SK-N-SH (cell line): Measurements from ENCODE around the gene PHLDB2. TPM values are rescaled to one million over a fixed set of nuclear protein-coding genes. Genes with fewer than 3 reads are reported as not detected.
A peak's percentile ranks its signal among the peaks of the same experiment; 100 is the strongest.

ENCODE experiments used
- CTCF ChIA-PET: fragments of 300-600, 350-600 bp; formaldehyde crosslinking; extraction: SDS; loops from one replicate; lab custom pipeline; 2021; lab: Yijun Ruan, JAX
- POLR2A ChIA-PET: fragments of 350-600 bp; sonication (Branson Sonifier 250); formaldehyde crosslinking; extraction: SDS; loops from one replicate; lab custom pipeline; 2020; ENCODE audit warnings: antibody characterized with exemption, inconsistent platforms; lab: Yijun Ruan, JAX
- DNase-seq: peaks from one replicate; pipeline ENCODE4 v3.0.0; 2012
- H2AFZ ChIP-seq: fragments of 200-600 bp; sonication (generic); 2 replicates; pipeline ENCODE4 v1.8.1; 2016; ENCODE audit warnings: antibody characterized with exemption, mild to moderate bottlenecking, low read depth
- H3F3A ChIP-seq: fragments of 200-600 bp; sonication (generic); replicated peaks from 2 replicates; pipeline ENCODE3; 2016; ENCODE audit warnings: antibody characterized with exemption, mild to moderate bottlenecking; ENCODE audit not compliant: insufficient read depth
- H3K27ac ChIP-seq, 2 experiments: fragments of 200-500 bp in 1 of 2; fragments of 200-600 bp in 1 of 2; sonication (Bioruptor generic) in 1 of 2; sonication (generic), shearing (Covaris generic) in 1 of 2; 2 replicates each; pipeline versions ENCODE4 v1.5.1 to v1.6.1; 2014 to 2016; ENCODE audit warnings: low read depth in 2 of 2, inconsistent platforms in 1 of 2, low read length in 1 of 2, mild to moderate bottlenecking in 1 of 2, mixed read lengths in 1 of 2
- H3K27me3 ChIP-seq: fragments of 200-600 bp; sonication (generic), shearing (Covaris generic); 2 replicates; pipeline ENCODE4 v1.6.1; 2016; ENCODE audit warnings: mixed run types; ENCODE audit not compliant: insufficient read depth
- H3K36me3 ChIP-seq, 2 experiments: fragments of 200-500 bp in 1 of 2; fragments of 200-600 bp in 1 of 2; sonication (Bioruptor generic) in 1 of 2; sonication (generic) in 1 of 2; replicated peaks in 1 of 2; 2 replicates each; pipeline versions ENCODE3 to v1.5.1; 2014 to 2016; ENCODE audit warnings: low read length in 1 of 2, mild to moderate bottlenecking in 1 of 2; ENCODE audit not compliant: insufficient read depth in 2 of 2, control insufficient read depth in 1 of 2
- H3K4me1 ChIP-seq, 2 experiments: fragments of 200-500 bp in 1 of 2; fragments of 200-600 bp in 1 of 2; sonication (Bioruptor generic) in 1 of 2; sonication (generic), shearing (Covaris generic) in 1 of 2; 2 replicates each; pipeline versions ENCODE4 v1.5.1 to v1.6.1; 2014 to 2016; ENCODE audit warnings: low read depth in 1 of 2, low read length in 1 of 2, mixed run types in 1 of 2; ENCODE audit not compliant: insufficient read depth in 2 of 2, control insufficient read depth in 1 of 2
- H3K4me2 ChIP-seq: fragments of 200-600 bp; sonication (generic), shearing (Covaris generic); 2 replicates; pipeline ENCODE4 v1.6.1; 2017; ENCODE audit warnings: mixed run types
- H3K4me3 ChIP-seq, 2 experiments: fragments of 200-500 bp in 1 of 2; fragments of 200-600 bp in 1 of 2; sonication (Bioruptor generic) in 1 of 2; sonication (generic), shearing (Covaris generic) in 1 of 2; 2 replicates each; pipeline versions ENCODE4 v1.5.1 to v1.8.1; 2014 to 2016; ENCODE audit warnings: low read depth in 2 of 2, inconsistent platforms in 1 of 2, low read length in 1 of 2, mild to moderate bottlenecking in 1 of 2, mixed read lengths in 1 of 2, moderate library complexity in 1 of 2
- H3K79me2 ChIP-seq: fragments of 200-600 bp; sonication (generic); 2 replicates; pipeline ENCODE4 v1.8.1; 2017; ENCODE audit warnings: mild to moderate bottlenecking; ENCODE audit not compliant: insufficient read depth
- H3K9ac ChIP-seq: fragments of 200-600 bp; sonication (generic); 2 replicates; pipeline ENCODE4 v1.6.1; 2017; ENCODE audit warnings: mixed run types
- H3K9me2 ChIP-seq: fragments of 200-600 bp; sonication (generic); 2 replicates; pipeline ENCODE4 v1.6.1; 2017; ENCODE audit warnings: mixed run types
- H3K9me3 ChIP-seq: fragments of 200-600 bp; sonication (generic); 2 replicates; pipeline ENCODE4 v1.6.1; 2017; ENCODE audit warnings: mixed run types, mild to moderate bottlenecking, moderate library complexity
- H4K20me1 ChIP-seq: fragments of 200-600 bp; sonication (generic); 2 replicates; pipeline ENCODE4 v1.6.1; 2017; ENCODE audit warnings: mild to moderate bottlenecking, mixed run types; ENCODE audit not compliant: insufficient read depth
- CHD2 ChIP-seq: fragments of 150-350 bp; IDR thresholded peaks from 2 replicates; pipeline ENCODE4 v1.6.1; 2018; ENCODE audit warnings: low read length; ENCODE audit not compliant: partially characterized antibody
- ELF1 ChIP-seq: IDR thresholded peaks from 2 replicates; pipeline ENCODE4 v1.4.0; 2012
- FOSL2 ChIP-seq: IDR thresholded peaks from 2 replicates; pipeline ENCODE4 v1.4.0; 2012; ENCODE audit warnings: low read depth, mild to moderate bottlenecking, moderate library complexity, borderline replicate concordance
- FOXJ3 ChIP-seq: sonication (generic); formaldehyde crosslinking; IDR thresholded peaks from 2 replicates; pipeline ENCODE4 v1.5.1; 2020; ENCODE audit warnings: mild to moderate bottlenecking, missing genetic modification reagents
- FOXM1 ChIP-seq: IDR thresholded peaks from 2 replicates; pipeline ENCODE4 v1.4.0; 2012; ENCODE audit warnings: low read depth, mild to moderate bottlenecking
- GABPA ChIP-seq: IDR thresholded peaks from 2 replicates; pipeline ENCODE4 v1.4.0; 2012; ENCODE audit warnings: low read depth, mild to moderate bottlenecking
- MEF2A ChIP-seq: IDR thresholded peaks from 2 replicates; pipeline ENCODE4 v1.4.0; 2012; ENCODE audit warnings: low read depth, borderline replicate concordance
- POLR2AphosphoS5 ChIP-seq: IDR thresholded peaks from 2 replicates; pipeline ENCODE4 v1.6.1; 2012; ENCODE audit warnings: low read depth, low read length
- RCOR1 ChIP-seq: fragments of 150-350 bp; IDR thresholded peaks from 2 replicates; pipeline ENCODE4 v1.6.1; 2017; ENCODE audit warnings: antibody characterized with exemption, low read length
- SIN3A ChIP-seq: IDR thresholded peaks from 2 replicates; pipeline ENCODE4 v1.6.1; 2012; ENCODE audit warnings: low read depth, mild to moderate bottlenecking, low read length, moderate library complexity, borderline replicate concordance
- SMC3 ChIP-seq: IDR thresholded peaks from 2 replicates; pipeline ENCODE4 v1.6.1; 2012; ENCODE audit warnings: low read depth, low read length, improper control_type of control experiment
- TAF1 ChIP-seq: IDR thresholded peaks from 2 replicates; pipeline ENCODE4 v1.6.1; 2012; ENCODE audit warnings: low read depth, mild to moderate bottlenecking, low read length, moderate library complexity, borderline replicate concordance
- TCF12 ChIP-seq: IDR thresholded peaks from 2 replicates; pipeline ENCODE4 v1.4.0; 2012
- TEAD4 ChIP-seq: IDR thresholded peaks from 2 replicates; pipeline ENCODE4 v1.4.0; 2012; ENCODE audit warnings: mild to moderate bottlenecking, borderline replicate concordance; ENCODE audit not compliant: insufficient read depth
- WGBS: methylation state at CpG from one replicate; pipeline ENCODE4 v1.1.6; 2017; ENCODE audit warnings: low lambda C conversion rate; 5-methylcytosine and 5-hydroxymethylcytosine counted together
- polyA plus RNA-seq, 3 experiments: library from polyadenylated mRNA; depleted of rRNA; stranded (reverse); fragments of >200 nt; gene quantifications; 2 replicates each; pipeline ENCODE4 v1.2.3, GENCODE V29; 2012
- TF ChIP-seq, protein P1 (sequence below): fragments of 200-600 bp; sonication (generic); IDR thresholded peaks from 2 replicates; pipeline ENCODE4 v1.6.1; 2017; ENCODE audit warnings: antibody characterized with exemption, mild to moderate bottlenecking, moderate library complexity
- TF ChIP-seq, protein P2 (sequence below): IDR thresholded peaks from 2 replicates; pipeline ENCODE4; 2012
- TF ChIP-seq, protein P3 (sequence below): fragments of 150-350 bp; IDR thresholded peaks from 2 replicates; pipeline ENCODE4 v1.6.1; 2016; ENCODE audit warnings: mild to moderate bottlenecking, low read depth, low read length
- TF ChIP-seq, protein P4 (sequence below): IDR thresholded peaks from 2 replicates; pipeline ENCODE4 v1.4.0; 2012; ENCODE audit warnings: low read depth, borderline replicate concordance
- TF ChIP-seq, protein P5 (sequence below): IDR thresholded peaks from 2 replicates; pipeline ENCODE4 v1.4.0; 2012; ENCODE audit warnings: low read depth, borderline replicate concordance

Gene PHLDB2
- polyA plus RNA-seq, 1 of the 3 experiments (the other 2 are of a cell fraction) = 18.0 TPM

GRCh38 chr3:111956995-111957734 is 98.1 kb downstream of the PHLDB2 start:
- H3K27ac ChIP-seq = no peak overlapping the region
- H3K27me3 ChIP-seq = no peaks in the 10 kb centered on the region
- peaks cover 15% of the 10 kb centered on the region for H3F3A ChIP-seq
- H3K4me2 ChIP-seq = no peak overlapping the region
- H3K4me1 ChIP-seq = peaks cover 9 to 10% of the 10 kb centered on the region in 2 experiments; a peak in 3 of 4 replicates
- CTCF ChIA-PET = interaction anchor here (0.7 to 4.4 kb wide), 6 partner anchors 10 to 241 kb away, joined by 3 to 26 read pairs (median 4); no protein-coding TSS in a partner anchor
- H3K9me2 ChIP-seq = no peaks in the 10 kb centered on the region
- no peak overlapping the region for H3K4me3 ChIP-seq
- H3K79me2 ChIP-seq = peaks cover 3% of the 10 kb centered on the region; the same call in 1 of the 2 replicates
- H4K20me1 ChIP-seq = no peaks in the 10 kb centered on the region
- 95% methylated on average over 4 of the region's 4 CpGs for WGBS
- peaks cover 22 to 77% of the 10 kb centered on the region in 2 experiments for H3K36me3 ChIP-seq
- no peak for TF ChIP-seq MEF2A
- TF ChIP-seq FOSL2 = no peak
- H3K9me3 ChIP-seq = no peaks in the 10 kb centered on the region
- no peak overlapping the region for H2AFZ ChIP-seq
- no peak for DNase-seq
- POLR2A ChIA-PET = no interaction called here
- H3K9ac ChIP-seq = no peak overlapping the region

DNA sequence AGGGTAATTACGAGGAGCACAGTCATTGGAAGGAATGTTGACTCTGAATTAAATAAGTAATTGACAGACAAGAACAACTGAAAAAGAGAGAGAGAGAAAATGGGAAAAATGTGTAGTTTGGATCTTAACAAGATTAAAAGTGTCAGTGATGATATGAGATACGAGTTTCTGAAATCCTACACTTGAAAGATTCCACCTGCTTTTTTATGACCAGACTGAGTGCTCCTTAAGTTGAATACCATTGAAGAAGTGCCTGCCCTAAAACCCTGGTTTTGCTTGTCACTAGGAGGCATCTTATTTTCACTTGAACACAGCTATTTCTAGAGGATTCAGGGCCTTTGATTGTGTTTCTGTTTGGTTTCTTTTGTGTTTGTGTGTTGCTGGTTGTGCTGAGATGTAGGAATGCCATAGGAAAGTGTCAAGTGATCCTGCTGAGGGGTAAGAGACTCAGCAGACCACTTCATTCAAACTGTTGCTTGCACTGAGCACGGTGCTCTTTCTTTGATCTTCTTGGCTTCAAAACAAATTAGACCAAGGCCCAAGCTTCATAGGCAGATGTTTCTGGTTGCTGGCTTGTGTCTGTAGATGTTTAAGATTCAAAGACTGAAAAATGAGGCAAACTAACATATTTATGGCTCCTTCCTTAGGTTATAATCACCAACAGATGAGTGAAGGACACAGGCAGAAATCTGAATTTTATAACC is 102.5 kb downstream of the PHLDB2 start:
- no peak overlapping the region for H2AFZ ChIP-seq
- WGBS = 45% methylated on average over 3 of the region's 3 CpGs
- POLR2A ChIA-PET = no interaction called here
- H3K79me2 ChIP-seq = no peaks in the 10 kb centered on the region
- H3K4me1 ChIP-seq = peaks cover 0 to 4% of the 10 kb centered on the region in 2 experiments; a peak in 1 of 4 replicates
- H3K27ac ChIP-seq = peak overlapping the region; percentile 19 to 80; a peak in 3 of 4 replicates
- H3K9me3 ChIP-seq = no peaks in the 10 kb centered on the region
- H3K4me2 ChIP-seq = no peak overlapping the region
- H3K4me3 ChIP-seq = no peak overlapping the region
- H3F3A ChIP-seq = peaks cover 29% of the 10 kb centered on the region
- peaks cover 10 to 68% of the 10 kb centered on the region in 2 experiments for H3K36me3 ChIP-seq
- no peaks in the 10 kb centered on the region for H3K27me3 ChIP-seq
- H3K9me2 ChIP-seq = no peaks in the 10 kb centered on the region
- no peak overlapping the region for H3K9ac ChIP-seq
- no peak for DNase-seq
- CTCF ChIA-PET = interaction anchor here (0.7 to 1.6 kb wide), 8 partner anchors 8 to 271 kb away, joined by 3 to 6 read pairs (median 4); no protein-coding TSS in a partner anchor
- no peaks in the 10 kb centered on the region for H4K20me1 ChIP-seq
- TF ChIP-seq, protein P1, sequence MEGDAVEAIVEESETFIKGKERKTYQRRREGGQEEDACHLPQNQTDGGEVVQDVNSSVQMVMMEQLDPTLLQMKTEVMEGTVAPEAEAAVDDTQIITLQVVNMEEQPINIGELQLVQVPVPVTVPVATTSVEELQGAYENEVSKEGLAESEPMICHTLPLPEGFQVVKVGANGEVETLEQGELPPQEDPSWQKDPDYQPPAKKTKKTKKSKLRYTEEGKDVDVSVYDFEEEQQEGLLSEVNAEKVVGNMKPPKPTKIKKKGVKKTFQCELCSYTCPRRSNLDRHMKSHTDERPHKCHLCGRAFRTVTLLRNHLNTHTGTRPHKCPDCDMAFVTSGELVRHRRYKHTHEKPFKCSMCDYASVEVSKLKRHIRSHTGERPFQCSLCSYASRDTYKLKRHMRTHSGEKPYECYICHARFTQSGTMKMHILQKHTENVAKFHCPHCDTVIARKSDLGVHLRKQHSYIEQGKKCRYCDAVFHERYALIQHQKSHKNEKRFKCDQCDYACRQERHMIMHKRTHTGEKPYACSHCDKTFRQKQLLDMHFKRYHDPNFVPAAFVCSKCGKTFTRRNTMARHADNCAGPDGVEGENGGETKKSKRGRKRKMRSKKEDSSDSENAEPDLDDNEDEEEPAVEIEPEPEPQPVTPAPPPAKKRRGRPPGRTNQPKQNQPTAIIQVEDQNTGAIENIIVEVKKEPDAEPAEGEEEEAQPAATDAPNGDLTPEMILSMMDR = no peak
- TF ChIP-seq TEAD4 (no peak), RCOR1 (no peak), TAF1 (no peak), ELF1 (no peak), SMC3 (no peak), FOXJ3 (CRISPR knock-in tag) (no peak), TCF12 (peak; percentile 61; the same call in 1 of the 2 replicates), CHD2 (no peak), FOXM1 (no peak), POLR2AphosphoS5 (peak; percentile 25; the same call in 1 of the 2 replicates), GABPA (no peak), SIN3A (no peak)
- TF ChIP-seq, protein P2, sequence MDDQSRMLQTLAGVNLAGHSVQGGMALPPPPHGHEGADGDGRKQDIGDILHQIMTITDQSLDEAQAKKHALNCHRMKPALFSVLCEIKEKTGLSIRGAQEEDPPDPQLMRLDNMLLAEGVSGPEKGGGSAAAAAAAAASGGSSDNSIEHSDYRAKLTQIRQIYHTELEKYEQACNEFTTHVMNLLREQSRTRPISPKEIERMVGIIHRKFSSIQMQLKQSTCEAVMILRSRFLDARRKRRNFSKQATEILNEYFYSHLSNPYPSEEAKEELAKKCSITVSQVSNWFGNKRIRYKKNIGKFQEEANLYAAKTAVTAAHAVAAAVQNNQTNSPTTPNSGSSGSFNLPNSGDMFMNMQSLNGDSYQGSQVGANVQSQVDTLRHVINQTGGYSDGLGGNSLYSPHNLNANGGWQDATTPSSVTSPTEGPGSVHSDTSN = peak; percentile 43; the same call in 1 of the 2 replicates
- TF ChIP-seq, protein P3, sequence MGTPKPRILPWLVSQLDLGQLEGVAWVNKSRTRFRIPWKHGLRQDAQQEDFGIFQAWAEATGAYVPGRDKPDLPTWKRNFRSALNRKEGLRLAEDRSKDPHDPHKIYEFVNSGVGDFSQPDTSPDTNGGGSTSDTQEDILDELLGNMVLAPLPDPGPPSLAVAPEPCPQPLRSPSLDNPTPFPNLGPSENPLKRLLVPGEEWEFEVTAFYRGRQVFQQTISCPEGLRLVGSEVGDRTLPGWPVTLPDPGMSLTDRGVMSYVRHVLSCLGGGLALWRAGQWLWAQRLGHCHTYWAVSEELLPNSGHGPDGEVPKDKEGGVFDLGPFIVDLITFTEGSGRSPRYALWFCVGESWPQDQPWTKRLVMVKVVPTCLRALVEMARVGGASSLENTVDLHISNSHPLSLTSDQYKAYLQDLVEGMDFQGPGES = no peak
- TF ChIP-seq, protein P4, sequence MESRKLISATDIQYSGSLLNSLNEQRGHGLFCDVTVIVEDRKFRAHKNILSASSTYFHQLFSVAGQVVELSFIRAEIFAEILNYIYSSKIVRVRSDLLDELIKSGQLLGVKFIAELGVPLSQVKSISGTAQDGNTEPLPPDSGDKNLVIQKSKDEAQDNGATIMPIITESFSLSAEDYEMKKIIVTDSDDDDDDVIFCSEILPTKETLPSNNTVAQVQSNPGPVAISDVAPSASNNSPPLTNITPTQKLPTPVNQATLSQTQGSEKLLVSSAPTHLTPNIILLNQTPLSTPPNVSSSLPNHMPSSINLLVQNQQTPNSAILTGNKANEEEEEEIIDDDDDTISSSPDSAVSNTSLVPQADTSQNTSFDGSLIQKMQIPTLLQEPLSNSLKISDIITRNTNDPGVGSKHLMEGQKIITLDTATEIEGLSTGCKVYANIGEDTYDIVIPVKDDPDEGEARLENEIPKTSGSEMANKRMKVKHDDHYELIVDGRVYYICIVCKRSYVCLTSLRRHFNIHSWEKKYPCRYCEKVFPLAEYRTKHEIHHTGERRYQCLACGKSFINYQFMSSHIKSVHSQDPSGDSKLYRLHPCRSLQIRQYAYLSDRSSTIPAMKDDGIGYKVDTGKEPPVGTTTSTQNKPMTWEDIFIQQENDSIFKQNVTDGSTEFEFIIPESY = no peak
- TF ChIP-seq, protein P5, sequence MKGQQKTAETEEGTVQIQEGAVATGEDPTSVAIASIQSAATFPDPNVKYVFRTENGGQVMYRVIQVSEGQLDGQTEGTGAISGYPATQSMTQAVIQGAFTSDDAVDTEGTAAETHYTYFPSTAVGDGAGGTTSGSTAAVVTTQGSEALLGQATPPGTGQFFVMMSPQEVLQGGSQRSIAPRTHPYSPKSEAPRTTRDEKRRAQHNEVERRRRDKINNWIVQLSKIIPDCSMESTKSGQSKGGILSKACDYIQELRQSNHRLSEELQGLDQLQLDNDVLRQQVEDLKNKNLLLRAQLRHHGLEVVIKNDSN = no peak
